OCI-LY7 (cell line): ENCODE data around the gene IZUMO4. TPM values are rescaled to one million over a fixed set of nuclear protein-coding genes. Genes with fewer than 3 reads are reported as not detected.
A peak's percentile ranks its signal among the peaks of the same experiment; 100 is the strongest.

Source experiments
- BruUV-seq: library from RNA; stranded (reverse); fragments of 400-500 nt; replicated peaks from 2 replicates; lab custom pipeline; 2021; lab: Mats Ljungman, UMichigan
- CTCF ChIA-PET: fragments of 300-600 bp; sonication (Branson Sonifier 250); formaldehyde crosslinking; loops from one replicate; lab custom pipeline; 2022; ENCODE audit warnings: antibody characterized with exemption; ENCODE audit not compliant: unreplicated experiment; lab: Charles Lee
- POLR2A ChIA-PET: fragments of 300-600 bp; sonication (Branson Sonifier 250); formaldehyde crosslinking; loops from one replicate; lab custom pipeline; 2022; ENCODE audit warnings: antibody characterized with exemption; lab: Charles Lee
- DNase-seq: peaks from one replicate; pipeline ENCODE4 v3.0.0-alpha.2; 2015; ENCODE audit warnings: low spot score
- H2AFZ ChIP-seq: fragments of 200-600 bp; sonication (generic), shearing (Covaris generic); 2 replicates; pipeline ENCODE4 v1.6.1; 2014; ENCODE audit warnings: mild to moderate bottlenecking, antibody characterized with exemption, low read length, moderate library complexity
- H3K27ac ChIP-seq: fragments of 200-600 bp; sonication (generic); 2 replicates; pipeline ENCODE4 v1.5.1; 2014; ENCODE audit warnings: mixed run types, low read depth, mild to moderate bottlenecking, moderate library complexity, low read length, inconsistent platforms; ENCODE audit not compliant: poor library complexity, severe bottlenecking
- H3K36me3 ChIP-seq: fragments of 200-600 bp; sonication (generic); 2 replicates; pipeline ENCODE4 v1.6.1; 2014; ENCODE audit warnings: mild to moderate bottlenecking, antibody characterized with exemption, low read length, moderate library complexity, mixed read lengths; ENCODE audit not compliant: insufficient read depth
- H3K4me1 ChIP-seq: fragments of 200-600 bp; sonication (generic); 2 replicates; pipeline ENCODE4 v1.5.1; 2014; ENCODE audit warnings: mild to moderate bottlenecking, low read length; ENCODE audit not compliant: insufficient read depth, poor library complexity, severe bottlenecking
- H3K4me2 ChIP-seq: fragments of 200-600 bp; sonication (generic); 2 replicates; pipeline ENCODE4 v1.6.1; 2014; ENCODE audit warnings: mild to moderate bottlenecking, low read length
- H3K4me3 ChIP-seq: fragments of 200-600 bp; sonication (generic); 2 replicates; pipeline ENCODE4 v1.5.1; 2014; ENCODE audit warnings: mild to moderate bottlenecking, low read depth, low read length; ENCODE audit not compliant: poor library complexity, severe bottlenecking
- H3K79me2 ChIP-seq: fragments of 200-600 bp; sonication (generic); 2 replicates; pipeline ENCODE4 v1.6.1; 2016; ENCODE audit warnings: low read depth, mild to moderate bottlenecking, low read length, moderate library complexity, mixed read lengths; ENCODE audit not compliant: insufficient read depth
- H3K9me2 ChIP-seq: fragments of 200-600 bp; sonication (generic); 2 replicates; pipeline ENCODE4 v1.6.1; 2016; ENCODE audit warnings: mild to moderate bottlenecking, low read length, mixed read lengths; ENCODE audit not compliant: insufficient read depth
- H3K9me3 ChIP-seq: fragments of 200-600 bp; sonication (generic); 2 replicates; pipeline ENCODE4 v1.6.1; 2014; ENCODE audit warnings: mild to moderate bottlenecking, mixed run types, low read length, mixed read lengths
- H4K20me1 ChIP-seq: fragments of 200-600 bp; sonication (generic); 2 replicates; pipeline ENCODE4 v1.6.1; 2014; ENCODE audit warnings: mild to moderate bottlenecking, antibody characterized with exemption, low read length, moderate library complexity, mixed read lengths; ENCODE audit not compliant: insufficient read depth
- CTCF ChIP-seq: fragments of 200-600 bp; sonication (generic); conservative IDR thresholded peaks from 2 replicates; pipeline ENCODE4 v1.5.1; 2014; ENCODE audit warnings: mild to moderate bottlenecking, antibody characterized with exemption, low read length, moderate library complexity, mixed read lengths
- EZH2phosphoT487 ChIP-seq: fragments of 200-600 bp; sonication (generic); IDR thresholded peaks from 2 replicates; pipeline ENCODE4 v1.6.1; 2018; ENCODE audit warnings: low read depth, borderline replicate concordance, mild to moderate bottlenecking, mixed run types, antibody characterized with exemption, low read length, moderate library complexity, mixed read lengths
- intact Hi-C: fragments of 100-400 bp; cut with micrococcal nuclease; formaldehyde crosslinking; loops from one replicate; pipeline ENCODE4 v1.10.0; 2022; ENCODE audit not compliant: unreplicated experiment
- total RNA-seq, 2 experiments: library from RNA; depleted of rRNA in 1 of 2; stranded (reverse); fragments of >200 nt in 1 of 2; shearing (Covaris generic) in 1 of 2; gene quantifications; 2 replicates each; pipeline ENCODE4 v1.2.3, GENCODE V29; 2014 to 2022

Gene IZUMO4
- total RNA-seq, 2 experiments from 2014 or later = 7.3 to 12.9 TPM

- Histone ChIP-seq H3K4me1 (peaks cover 40% of the 10 kb centered on the region), H2AFZ (peak within 1 kb of the TSS; percentile 31; the same call in 1 of the 2 replicates), H3K27ac (peak within 1 kb of the TSS; percentile 94), H3K4me2 (peak within 1 kb of the TSS; percentile 97), H4K20me1 (no peaks in the 10 kb centered on the region), H3K4me3 (peak within 1 kb of the TSS; percentile 85), H3K79me2 (peaks cover 38% of the 10 kb centered on the region), H3K36me3 (peaks cover 28% of the 10 kb centered on the region), H3K9me2 (no peaks in the 10 kb centered on the region), H3K9me3 (no peaks in the 10 kb centered on the region)
- peak; percentile 93 for DNase-seq
- intact Hi-C loops = loop anchor here (1.0 to 10.0 kb wide), 3 partner anchors 55 to 529 kb away; partner anchors contain the start of gene AP3D1
- POLR2A ChIA-PET = interaction anchor here (1.9 kb wide), 1 partner anchor 13 kb away, joined by 6 read pairs; no protein-coding TSS in a partner anchor
- peak; percentile 71 for TF ChIP-seq CTCF
- TF ChIP-seq EZH2phosphoT487 = no peak
- BruUV-seq = no TSS peak
- CTCF ChIA-PET = no interaction called here
Measured at GRCh38 chr19:2096034-2096479, 658 bp upstream of the IZUMO4 start, which contains the start of gene MOB3A. Gene MOB3A, minus strand, starts transcription at chr19:2096326. Its CDS starts 17,766 bp downstream, at chr19:2078560.

- intact Hi-C loops = loop anchor here (2.0 to 10.0 kb wide), 2 partner anchors 53 to 527 kb away; partner anchors contain the start of gene AP3D1
- H3K9me3 ChIP-seq = no peaks in the 10 kb centered on the region
- ChIA-PET POLR2A (no interaction called here), CTCF (no interaction called here)
- no peaks in the 10 kb centered on the region for H4K20me1 ChIP-seq
- H3K9me2 ChIP-seq = no peaks in the 10 kb centered on the region
- peak overlapping the region; percentile 64 for H3K4me3 ChIP-seq
- H3K4me1 ChIP-seq = peaks cover 27% of the 10 kb centered on the region
- no peak overlapping the region for H2AFZ ChIP-seq
- no TSS peak for BruUV-seq
- H3K79me2 ChIP-seq = peaks cover 34% of the 10 kb centered on the region
- H3K4me2 ChIP-seq = peak overlapping the region; percentile 89
- peak overlapping the region; percentile 31 for H3K27ac ChIP-seq
- peak; percentile 23 for DNase-seq
- H3K36me3 ChIP-seq = peaks cover 37% of the 10 kb centered on the region
- peak; percentile 46 for TF ChIP-seq CTCF
- no peak for TF ChIP-seq EZH2phosphoT487
Measured at GRCh38 chr19:2097203-2097885, 629 bp downstream of the IZUMO4 start.

GRCh38 chr19:2097886-2098327 is 1.2 kb downstream of the IZUMO4 start:
- no TSS peak for BruUV-seq
- Histone ChIP-seq H3K9me2 (no peaks in the 10 kb centered on the region), H3K4me1 (peaks cover 21% of the 10 kb centered on the region), H3K27ac (no peak overlapping the region), H2AFZ (no peak overlapping the region), H3K36me3 (peaks cover 33% of the 10 kb centered on the region; the same call in 1 of the 2 replicates), H3K79me2 (peaks cover 28% of the 10 kb centered on the region), H3K9me3 (no peaks in the 10 kb centered on the region), H4K20me1 (no peaks in the 10 kb centered on the region), H3K4me2 (peak overlapping the region; percentile 89; the same call in 1 of the 2 replicates), H3K4me3 (no peak overlapping the region)
- no peak for DNase-seq
- TF ChIP-seq EZH2phosphoT487 (no peak), CTCF (no peak)
- intact Hi-C loops = loop anchor here (2.0 to 10.0 kb wide), 2 partner anchors 53 to 527 kb away; partner anchors contain the start of gene AP3D1
- POLR2A ChIA-PET = no interaction called here
- CTCF ChIA-PET = no interaction called here
